HG03432 (cell line): ENCODE measurements around the gene OR2AT4.
"Not testable (repeated sequence)": the region's sequence is repeated elsewhere in the genome, so short reads cannot be mapped to it uniquely, and the experiment has no call there.

ENCODE experiments used
- ATAC-seq: cut with Tn5 transposase; IDR thresholded peaks from one replicate; pipeline ENCODE4 v1.9.1; 2021; ENCODE audit warnings: mild to moderate bottlenecking, moderate library complexity; ENCODE audit not compliant: unreplicated experiment

The OR2AT4 gene

GRCh38 chr11:75068993-75069392 is 27.7 kb downstream of the OR2AT4 start:
- no peak for ATAC-seq

DNA sequence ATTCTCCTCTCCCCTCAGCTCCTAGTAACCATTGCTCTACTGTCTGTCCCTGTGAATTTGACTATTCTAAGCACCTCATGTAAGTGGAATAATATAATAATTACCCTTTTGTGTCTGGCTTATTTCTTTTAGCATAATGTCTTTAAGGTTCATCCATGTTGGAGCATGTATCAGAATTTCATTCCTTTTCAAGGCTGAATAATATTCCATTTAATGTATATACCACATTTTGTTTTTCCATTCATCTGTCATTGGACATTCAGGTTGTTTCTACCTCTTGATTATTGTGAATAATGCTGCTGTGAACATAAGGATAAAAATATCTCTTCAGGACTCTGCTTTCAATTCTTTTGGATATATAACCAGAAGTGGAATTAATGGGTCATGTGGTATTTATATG is 28.1 kb downstream of the OR2AT4 start:
- no peak for ATAC-seq

DNA sequence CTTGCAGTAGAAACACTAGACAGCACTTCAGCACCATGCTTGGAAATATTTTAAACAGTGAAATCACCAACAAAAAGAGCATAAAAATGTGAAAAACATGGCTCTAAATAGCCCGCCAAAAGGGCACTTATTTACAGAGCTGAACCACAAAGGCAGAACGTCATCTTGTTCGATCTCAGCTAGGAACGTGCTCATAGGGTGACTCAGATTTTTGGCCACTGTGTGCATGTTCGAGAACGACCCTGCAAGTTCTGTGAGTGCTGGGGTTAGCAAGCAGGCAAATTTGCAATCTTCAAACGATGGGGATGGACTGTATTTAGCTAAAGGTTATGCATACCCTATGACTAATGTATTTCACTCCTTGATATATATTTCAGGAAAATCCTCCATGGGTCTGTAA is 30.6 kb downstream of the OR2AT4 start:
- no peak for ATAC-seq

DNA sequence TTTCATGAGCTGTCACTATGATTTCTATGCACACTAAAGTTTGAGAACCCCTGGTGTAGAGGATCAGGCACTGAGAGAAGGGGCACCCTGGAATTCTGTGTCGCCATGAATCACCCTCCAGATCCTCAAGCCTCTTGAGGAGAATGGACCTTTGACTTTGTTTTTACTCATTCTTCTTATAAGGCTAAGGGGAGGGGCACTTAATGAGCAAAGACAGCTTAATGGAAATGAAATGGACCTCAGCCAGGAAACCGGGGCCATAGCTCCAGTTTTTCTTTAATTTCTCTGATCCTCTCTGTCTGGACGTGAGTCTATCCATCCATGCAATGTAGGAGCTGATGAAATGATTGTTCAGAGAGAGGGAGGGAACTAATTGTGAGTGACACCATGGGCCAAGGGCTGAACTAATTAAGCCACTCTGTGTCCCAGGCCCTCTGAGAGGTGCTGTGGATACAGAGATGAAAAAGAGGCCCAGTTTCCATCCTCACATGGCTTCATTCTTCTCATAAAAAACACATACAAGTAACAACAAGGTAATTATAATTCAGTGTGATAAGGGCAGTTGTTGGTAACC is 32.8 kb downstream of the OR2AT4 start:
- no peak for ATAC-seq

GRCh38 chr11:75059299-75059698 is 37.4 kb downstream of the OR2AT4 start:
- ATAC-seq = no peak

- no peak for ATAC-seq
Measured at GRCh38 chr11:75056814-75057213, 39.9 kb downstream of the OR2AT4 start.

- ATAC-seq = no peak
Measured at GRCh38 chr11:75055511-75055910, 41.2 kb downstream of the OR2AT4 start.

- no peak for ATAC-seq
Measured at GRCh38 chr11:75052457-75052856, 44.2 kb downstream of the OR2AT4 start.

DNA sequence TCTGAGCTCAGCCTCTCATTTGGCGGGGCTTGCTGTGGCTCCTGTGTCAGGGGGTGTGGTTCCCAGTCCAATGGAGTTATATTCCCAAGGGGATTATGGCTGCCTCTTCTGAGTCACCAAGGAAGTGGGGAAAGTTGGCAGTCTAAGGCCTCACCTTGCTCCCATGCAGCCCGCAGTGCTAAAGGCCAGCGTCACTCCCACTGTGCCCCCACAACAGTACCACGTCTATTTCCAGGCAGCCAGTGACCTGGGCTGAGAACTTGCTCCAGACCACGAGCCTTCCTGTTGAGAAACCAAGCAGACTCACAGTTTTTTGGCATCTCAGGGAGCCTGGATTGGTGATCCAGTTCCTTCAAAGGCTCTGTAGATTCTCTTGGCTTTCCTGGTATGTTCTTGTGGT is 45.6 kb downstream of the OR2AT4 start:
- no peak for ATAC-seq

GRCh38 chr11:75050516-75050915 is 46.2 kb downstream of the OR2AT4 start:
- no peak for ATAC-seq

- ATAC-seq = not testable (repeated sequence)
Measured at GRCh38 chr11:75049501-75050266, 47.0 kb downstream of the OR2AT4 start.

DNA sequence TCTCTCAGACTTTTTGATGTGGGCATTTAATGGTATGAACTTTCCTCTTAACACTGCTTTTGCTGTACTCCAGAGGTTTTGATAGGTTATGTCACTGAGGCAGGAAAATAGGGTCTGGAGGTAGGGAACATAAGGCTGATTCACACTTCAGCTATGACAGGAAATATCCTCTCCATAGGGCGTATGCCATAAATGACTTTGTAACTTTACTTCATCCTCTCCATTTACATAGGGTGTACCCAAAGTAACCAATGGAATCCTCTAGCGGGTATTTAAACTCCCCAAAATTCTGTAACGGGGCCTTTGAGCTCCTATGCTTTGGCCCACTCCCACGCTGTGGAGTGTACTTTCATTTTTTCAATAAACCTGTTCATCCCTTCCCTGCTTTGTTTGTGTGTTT is 49.5 kb downstream of the OR2AT4 start:
- ATAC-seq = no peak

GRCh38 chr11:75046668-75047067 is 50.0 kb downstream of the OR2AT4 start:
- ATAC-seq = not testable (repeated sequence)

DNA sequence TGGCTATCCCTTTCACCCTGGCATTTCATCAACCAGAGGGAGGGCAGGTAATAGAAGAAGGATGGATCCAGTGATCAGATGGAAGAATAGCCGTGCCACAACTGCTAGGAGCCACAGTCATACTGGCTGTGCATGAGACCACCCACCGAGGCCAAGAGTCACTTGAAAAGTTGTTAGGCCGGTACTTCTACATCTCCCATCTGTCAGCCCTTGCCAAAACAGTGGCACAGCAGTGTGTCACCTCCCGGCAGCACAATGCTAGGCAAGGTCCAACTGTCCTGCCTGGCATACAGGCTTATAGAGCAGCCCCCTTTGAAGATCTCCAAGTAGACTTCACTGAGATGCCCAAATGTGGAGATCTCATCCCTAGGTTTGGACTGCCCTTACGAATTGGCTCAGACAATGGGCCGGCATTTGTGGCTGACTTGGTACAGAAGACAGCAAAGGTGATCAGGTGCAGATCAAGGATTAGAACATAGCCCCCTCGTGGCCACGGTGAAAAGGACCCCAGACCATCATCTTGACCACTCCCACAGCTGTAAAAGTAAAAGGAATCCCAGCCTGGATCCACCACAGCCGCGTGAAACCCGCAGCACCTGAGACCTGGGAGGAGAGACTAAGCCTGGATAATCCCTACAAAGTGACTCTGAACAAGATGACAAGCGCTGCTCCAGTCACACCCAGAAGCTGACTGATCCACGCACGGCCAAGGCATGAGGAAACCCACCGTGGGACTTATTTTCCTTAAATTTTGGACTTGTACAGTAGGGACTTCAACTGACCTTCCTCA is 52.1 kb downstream of the OR2AT4 start:
- not testable (repeated sequence) for ATAC-seq

DNA sequence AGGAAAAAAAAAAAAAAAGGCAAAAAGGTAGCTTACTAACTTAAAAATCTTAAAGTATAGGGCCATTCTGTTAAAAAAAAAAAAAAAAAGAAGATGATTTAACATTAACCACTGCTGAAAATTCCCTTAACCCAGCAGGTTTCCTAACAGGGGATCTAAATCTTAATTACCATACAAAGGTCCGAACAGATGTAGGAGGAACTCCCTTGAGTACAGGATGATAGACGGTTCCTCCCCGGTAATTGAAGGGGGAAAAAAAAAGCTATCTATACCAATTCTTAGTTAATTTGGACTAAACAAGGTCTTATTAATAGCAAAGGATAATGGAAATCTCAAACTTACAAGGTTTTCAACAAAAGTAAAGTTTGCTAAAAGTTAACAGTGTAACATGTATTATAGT is 54.9 kb downstream of the OR2AT4 start:
- not testable (repeated sequence) for ATAC-seq

- no peak for ATAC-seq
Measured at GRCh38 chr11:75041263-75041662, 55.4 kb downstream of the OR2AT4 start.

- ATAC-seq = no peak
Measured at GRCh38 chr11:75040167-75040770, 56.4 kb downstream of the OR2AT4 start.

DNA sequence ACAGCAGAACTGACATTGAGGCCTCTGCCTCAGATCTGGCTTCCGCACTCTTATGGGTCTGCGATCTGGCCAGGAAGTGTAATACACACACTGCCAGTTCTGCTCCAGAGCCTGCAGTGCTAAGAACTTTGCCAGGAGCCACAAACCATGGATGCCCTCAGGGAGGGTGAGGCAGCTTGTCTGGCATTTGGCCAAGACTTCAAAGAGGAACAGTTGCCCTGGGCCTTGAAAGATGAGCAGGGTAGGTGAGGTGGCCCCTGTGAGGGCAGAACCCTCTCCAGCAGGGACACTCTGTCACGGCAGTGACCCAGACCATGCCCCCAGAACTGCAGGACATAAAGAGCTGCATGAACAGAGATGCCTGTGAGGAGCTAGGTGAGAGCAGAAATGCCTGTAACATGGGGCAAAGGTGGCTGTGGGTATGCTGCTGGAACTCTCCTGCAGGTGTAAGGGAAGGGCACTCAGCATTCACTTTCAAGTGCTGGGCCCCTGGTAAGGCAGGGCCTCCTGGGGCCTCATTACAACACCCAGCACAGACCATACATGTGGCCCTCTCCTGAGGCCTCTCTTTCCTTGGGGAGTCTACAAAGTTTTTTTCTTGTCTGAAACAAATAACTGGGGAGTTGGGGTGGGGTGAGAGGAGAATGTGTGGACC is 60.6 kb downstream of the OR2AT4 start:
- no peak for ATAC-seq

- no peak for ATAC-seq
Measured at GRCh38 chr11:75035256-75035655, 61.4 kb downstream of the OR2AT4 start.

DNA sequence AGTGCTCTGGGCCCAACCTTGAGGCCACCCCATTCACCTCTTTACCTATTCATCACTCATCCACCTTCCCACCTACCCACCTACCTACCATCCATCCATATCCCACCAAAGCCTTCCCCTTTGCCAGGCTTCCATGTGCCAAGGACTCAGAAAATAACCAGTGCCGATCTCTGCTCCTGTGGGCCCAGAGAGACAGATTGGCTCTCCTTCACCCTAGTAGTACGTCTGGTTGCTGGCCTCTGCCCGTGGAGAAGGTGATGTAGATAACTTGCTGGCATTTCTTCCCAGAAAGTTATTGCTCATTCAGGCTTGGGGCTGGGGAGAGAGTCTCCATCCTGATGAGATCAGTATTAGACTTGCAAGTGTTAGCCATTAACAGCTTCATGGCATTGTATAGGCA is 62.8 kb downstream of the OR2AT4 start:
- no peak for ATAC-seq

- no peak for ATAC-seq
Measured at GRCh38 chr11:75032550-75032935, 64.1 kb downstream of the OR2AT4 start.
